ENCODE results near the gene VRK3.

Gene VRK3

GRCh38 chr19:49927526-49928264, 97.5 kb downstream of the VRK3 start:
- no peaks in the 10 kb centered on the region for H3K9me2 ChIP-seq (ENCODE audit: low read depth, low read length)
- peak overlapping the region; percentile 98 for H3K9ac ChIP-seq (ENCODE audit: low read length)
- peaks cover 26% of the 10 kb centered on the region for H3K79me2 ChIP-seq (ENCODE audit: insufficient read depth, low read length)
- peaks cover 79% of the 10 kb centered on the region for H3K4me1 ChIP-seq (ENCODE audit: insufficient read depth, low read length, severe bottlenecking)
- TF ChIP-seq CTCF (IDR thresholded peaks at IDR 0.05; ENCODE audit: low read length), result no peak
- TF ChIP-seq EZH2 (IDR thresholded peaks at IDR 0.05; ENCODE audit: borderline replicate concordance, low read length), result no peak
- H3K9me3 ChIP-seq (ENCODE audit: low read length), result no peaks in the 10 kb centered on the region
- peaks cover 69% of the 10 kb centered on the region for H3K36me3 ChIP-seq (ENCODE audit: insufficient read depth, low read length)
- H4K20me1 ChIP-seq (ENCODE audit: insufficient read depth, low read length), result no peaks in the 10 kb centered on the region
- no peak overlapping the region for H2AFZ ChIP-seq (ENCODE audit: low read length)
- peak overlapping the region; percentile 89 for H3K4me3 ChIP-seq (ENCODE audit: low read depth, low read length, poor library complexity, severe bottlenecking)
- H3K27me3 ChIP-seq (ENCODE audit: insufficient read depth, low read length), result no peaks in the 10 kb centered on the region
- peak overlapping the region; percentile 99 for H3K27ac ChIP-seq (ENCODE audit: low read depth, low read length, poor library complexity, severe bottlenecking)
- 0 out of 2 replicates have a peak, but pooled peaks cover 3% of the 10 kb centered on the region for H3F3A ChIP-seq (ENCODE audit: insufficient read depth, low read length)
- H3K4me2 ChIP-seq (ENCODE audit: low read length), result peak overlapping the region; percentile 71

- H3K27me3 ChIP-seq (ENCODE audit: insufficient read depth, low read length), result no peaks in the 10 kb centered on the region
- peaks cover 69% of the 10 kb centered on the region for H3K36me3 ChIP-seq (ENCODE audit: insufficient read depth, low read length)
- peaks cover 33% of the 10 kb centered on the region for H3K79me2 ChIP-seq (ENCODE audit: insufficient read depth, low read length)
- peak overlapping the region; percentile 99 for H3K27ac ChIP-seq (ENCODE audit: low read depth, low read length, poor library complexity, severe bottlenecking)
- peaks cover 89% of the 10 kb centered on the region for H3K4me1 ChIP-seq (ENCODE audit: insufficient read depth, low read length, severe bottlenecking)
- no peak overlapping the region for H2AFZ ChIP-seq (ENCODE audit: low read length)
- H3K9me3 ChIP-seq (ENCODE audit: low read length), result no peaks in the 10 kb centered on the region
- TF ChIP-seq CTCF (IDR thresholded peaks at IDR 0.05; ENCODE audit: low read length) (no peak), EZH2 (IDR thresholded peaks at IDR 0.05; ENCODE audit: borderline replicate concordance, low read length) (no peak)
- H3F3A ChIP-seq (ENCODE audit: insufficient read depth, low read length), result 0 out of 2 replicates have a peak, but pooled peaks cover 3% of the 10 kb centered on the region
- H3K9me2 ChIP-seq (ENCODE audit: low read depth, low read length), result no peaks in the 10 kb centered on the region
- peak overlapping the region; percentile 71 for H3K4me2 ChIP-seq (ENCODE audit: low read length)
- peak overlapping the region; percentile 98; the same call in 1 of the 2 replicates for H3K9ac ChIP-seq (ENCODE audit: low read length)
- peak overlapping the region; percentile 89 for H3K4me3 ChIP-seq (ENCODE audit: low read depth, low read length, poor library complexity, severe bottlenecking)
- H4K20me1 ChIP-seq (ENCODE audit: insufficient read depth, low read length), result no peaks in the 10 kb centered on the region
Observed at GRCh38 chr19:49926515-49926914, 98.7 kb downstream of the VRK3 start.

Data from OCI-LY1 (cell line).